Chondrocyte (in vitro differentiated cells): ENCODE measurements around the gene ACOXL. TPM values are rescaled to one million over a fixed set of nuclear protein-coding genes. Genes with fewer than 3 reads are reported as not detected.

Experiments used
- DNase-seq: peaks from one replicate; pipeline ENCODE4 v3.0.0; 2021; ENCODE audit warnings: mixed read lengths, low spot score
- H3K27ac Mint-ChIP-seq: one replicate; pipeline ENCODE4 v1.8.0; 2021; ENCODE audit warnings: mild to moderate bottlenecking, moderate library complexity, mixed read lengths; ENCODE audit not compliant: unreplicated experiment
- H3K27me3 Mint-ChIP-seq: 2 replicates; pipeline ENCODE4 v1.8.0; 2021; ENCODE audit warnings: low read depth, mixed read lengths
- H3K36me3 Mint-ChIP-seq: 2 replicates; pipeline ENCODE4 v1.8.0; 2021; ENCODE audit warnings: low read depth, mixed read lengths
- H3K4me1 Mint-ChIP-seq: 2 replicates; pipeline ENCODE4 v1.8.0; 2021; ENCODE audit warnings: low read depth, mild to moderate bottlenecking, mixed read lengths
- H3K4me3 Mint-ChIP-seq: one replicate; pipeline ENCODE4 v1.8.0; 2021; ENCODE audit warnings: mild to moderate bottlenecking, moderate library complexity, mixed read lengths; ENCODE audit not compliant: unreplicated experiment
- H3K9me3 Mint-ChIP-seq: 2 replicates; pipeline ENCODE4 v1.8.0; 2021; ENCODE audit warnings: low read depth, mixed read lengths
- CTCF ChIP-seq: fragments of 200-600 bp; sonication (generic); IDR thresholded peaks from 2 replicates; pipeline ENCODE4 v1.5.0; 2021; ENCODE audit warnings: antibody characterized with exemption, mild to moderate bottlenecking, moderate library complexity
- total RNA-seq: library from RNA; stranded (reverse); gene quantifications from 3 replicates; pipeline ENCODE4 v1.2.1, GENCODE V29; 2021

Gene ACOXL
- total RNA-seq, 1 donor from 2014 or later = not detected

GRCh38 chr2:110872521-110872920 lies 140.1 kb downstream of the ACOXL start:
- H3K4me1 Mint-ChIP-seq = peaks cover 4% of the 10 kb centered on the region
- no peak for TF ChIP-seq CTCF
- H3K27me3 Mint-ChIP-seq = peaks cover 10% of the 10 kb centered on the region
- DNase-seq = no peak
- H3K36me3 Mint-ChIP-seq = no peaks in the 10 kb centered on the region
- H3K27ac Mint-ChIP-seq = no peak overlapping the region
- no peak overlapping the region for H3K4me3 Mint-ChIP-seq
- no peaks in the 10 kb centered on the region for H3K9me3 Mint-ChIP-seq

GRCh38 chr2:110873056-110873502 lies 140.7 kb downstream of the ACOXL start:
- Mint-ChIP-seq H3K4me1 (peaks cover 4% of the 10 kb centered on the region), H3K27ac (no peak overlapping the region), H3K27me3 (peaks cover 10% of the 10 kb centered on the region)

GRCh38 chr2:110873597-110874452 lies 141.5 kb downstream of the ACOXL start:
- H3K9me3 Mint-ChIP-seq = peaks cover 5% of the 10 kb centered on the region
- DNase-seq = no peak
- no peak overlapping the region for H3K27ac Mint-ChIP-seq
- no peak for TF ChIP-seq CTCF
- peaks cover 6% of the 10 kb centered on the region for H3K27me3 Mint-ChIP-seq
- no peak overlapping the region for H3K4me3 Mint-ChIP-seq
- no peaks in the 10 kb centered on the region for H3K36me3 Mint-ChIP-seq
- peaks cover 4% of the 10 kb centered on the region for H3K4me1 Mint-ChIP-seq

More at GRCh38 chr2:110873056-110873502, 140.7 kb downstream of the ACOXL start:
- no peak for TF ChIP-seq CTCF
- Mint-ChIP-seq H3K9me3 (peaks cover 2% of the 10 kb centered on the region), H3K4me3 (no peak overlapping the region), H3K36me3 (no peaks in the 10 kb centered on the region)
- DNase-seq = no peak

DNA sequence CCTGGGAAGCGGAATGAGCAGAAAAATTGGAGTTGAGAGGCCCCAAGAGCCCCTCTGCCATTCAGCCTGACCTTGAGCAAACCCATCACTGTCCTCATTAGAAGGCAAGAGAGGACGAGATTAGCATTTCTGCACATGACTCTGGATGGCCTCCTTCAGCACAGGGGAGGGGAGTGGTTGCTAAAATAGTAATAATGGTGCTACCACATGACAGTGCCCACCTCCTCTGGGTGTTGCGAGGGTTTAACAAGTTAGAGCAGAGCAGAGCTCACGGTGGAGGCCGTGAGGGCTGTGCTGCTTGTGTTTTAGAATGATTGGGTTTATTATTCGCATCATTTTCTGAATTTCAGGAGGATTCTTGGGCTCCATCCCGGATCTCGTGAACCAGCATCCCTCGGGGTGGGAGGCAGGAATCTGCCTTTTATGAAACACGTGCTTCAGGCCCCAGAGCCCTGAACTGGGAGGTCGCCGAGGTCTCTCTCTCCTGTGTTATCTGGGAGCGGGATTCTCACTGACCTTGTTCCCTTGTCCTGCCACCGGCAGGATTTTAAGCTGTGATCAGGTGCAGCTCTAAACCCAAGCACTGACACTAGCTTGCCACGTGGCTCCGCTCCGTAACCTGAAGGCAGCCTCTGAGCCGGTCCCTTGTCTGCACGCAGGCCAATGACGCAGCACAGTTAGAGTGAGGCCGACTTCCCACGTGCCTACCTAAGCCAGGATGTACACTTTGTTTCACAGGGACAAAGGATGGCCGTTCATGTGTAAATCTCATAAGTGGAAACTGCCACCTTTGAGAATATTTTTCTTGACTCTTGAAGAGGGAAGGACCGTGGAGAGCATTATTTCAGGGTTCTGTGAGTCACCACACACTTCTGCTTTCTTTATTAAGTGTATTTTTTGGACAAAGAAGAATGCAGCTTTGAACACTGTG lies 142.3 kb downstream of the ACOXL start:
- no peak for DNase-seq
- Mint-ChIP-seq H3K9me3 (peaks cover 10% of the 10 kb centered on the region), H3K27ac (no peak overlapping the region), H3K36me3 (no peaks in the 10 kb centered on the region), H3K4me3 (no peak overlapping the region), H3K4me1 (peaks cover under 1% of the 10 kb centered on the region), H3K27me3 (peaks cover 10% of the 10 kb centered on the region)
- no peak for TF ChIP-seq CTCF

- Mint-ChIP-seq H3K27ac (no peak overlapping the region), H3K36me3 (no peaks in the 10 kb centered on the region), H3K27me3 (peaks cover 8% of the 10 kb centered on the region), H3K4me3 (no peak overlapping the region), H3K4me1 (no peaks in the 10 kb centered on the region), H3K9me3 (peaks cover 10% of the 10 kb centered on the region)
- DNase-seq = no peak
- TF ChIP-seq CTCF = no peak
These were observed 143.0 kb downstream of the ACOXL start for GRCh38 chr2:110875384-110875725.
